Spleen (tissue), 11 donors: ENCODE data around the gene CMKLR1. TPM values are rescaled to one million over a fixed set of nuclear protein-coding genes. Genes with fewer than 3 reads are reported as not detected.

Experiments
- DNase-seq: peaks from one replicate; pipeline ENCODE4 v3.0.0-alpha.2; 2020
- H3K27ac ChIP-seq, 8 donors: fragments of 200-600 bp; sonication (generic) in 7 of 8; 1 replicate in 4 of 8; 2 replicates in 4 of 8; pipeline versions ENCODE4 v1.5.0 to v1.8.0; 2016 to 2021; ENCODE audit warnings: inconsistent platforms in 4 of 8, mild to moderate bottlenecking in 4 of 8, moderate library complexity in 1 of 8
- H3K27me3 ChIP-seq, 7 donors: fragments of 200-600 bp; sonication (generic) in 6 of 7; replicated peaks in 1 of 7; 1 replicate in 4 of 7; 2 replicates in 3 of 7; pipeline versions ENCODE4 v1.5.0 to v1.8.0; 2016 to 2021; ENCODE audit warnings: inconsistent platforms in 3 of 7, mild to moderate bottlenecking in 1 of 7
- H3K36me3 ChIP-seq, 6 donors: fragments of 200-600 bp; sonication (generic) in 5 of 6; 1 replicate in 4 of 6; 2 replicates in 2 of 6; pipeline versions ENCODE4 v1.5.0 to v1.8.0; 2016 to 2021; ENCODE audit warnings: inconsistent platforms in 2 of 6
- H3K4me1 ChIP-seq, 6 donors: fragments of 200-600 bp; sonication (generic) in 5 of 6; 1 replicate in 3 of 6; 2 replicates in 3 of 6; pipeline versions ENCODE4 v1.5.0 to v1.8.0; 2016 to 2021; ENCODE audit warnings: inconsistent platforms in 3 of 6
- H3K4me3 ChIP-seq, 8 donors: fragments of 200-600 bp; sonication (generic) in 7 of 8; 1 replicate in 4 of 8; 2 replicates in 4 of 8; pipeline versions ENCODE4 v1.5.0 to v1.8.0; 2016 to 2021; ENCODE audit warnings: inconsistent platforms in 4 of 8, mild to moderate bottlenecking in 4 of 8, moderate library complexity in 2 of 8
- H3K9me3 ChIP-seq, 8 donors: fragments of 200-600 bp; sonication (generic) in 7 of 8; 1 replicate in 4 of 8; 2 replicates in 4 of 8; pipeline versions ENCODE4 v1.5.0 to v1.8.0; 2016 to 2021; ENCODE audit warnings: inconsistent platforms in 4 of 8
- POLR2A ChIP-seq, 3 donors: fragments of 450-650 bp; IDR thresholded peaks; one replicate each; pipeline ENCODE4 v1.5.1; 2017; ENCODE audit warnings: antibody characterized with exemption in 3 of 3, mild to moderate bottlenecking in 1 of 3
- POLR2AphosphoS5 ChIP-seq, 3 donors: sonication (generic); formaldehyde crosslinking; IDR thresholded peaks; one replicate each; pipeline ENCODE4 v1.5.1; 2017; ENCODE audit warnings: antibody characterized with exemption in 3 of 3
- WGBS, 5 donors: extraction: QIAGEN DNeasy Blood & Tissue Kit in 3 of 5; methylation state at CpG; one replicate each; pipeline versions ENCODE4 v1.1.5 to v1.1.7; 2013 to 2018; 5-methylcytosine and 5-hydroxymethylcytosine counted together
- intact Hi-C: fragments of 100-400 bp; cut with DNase I; formaldehyde crosslinking; loops from one replicate; pipeline ENCODE4 v1.15.0; 2023; ENCODE audit warnings: low total_unique reads
- polyA plus RNA-seq, 3 donors: library from polyadenylated mRNA; stranded (reverse); fragments of 200-250 nt; gene quantifications; one replicate each; pipeline ENCODE4 v1.2.1, GENCODE V29; 2013
- total RNA-seq, 7 donors: library from RNA; depleted of rRNA in 3 of 7; stranded (reverse); fragments of >200 nt in 3 of 7; fragmentation: NEBNext Ultra II Directional in 4 of 7; extraction: Animal tissue kit (Norgen Biotek cat#: 25700) in 4 of 7; gene quantifications; one replicate each; pipeline versions ENCODE4 v1.1.0 to v1.2.1, GENCODE V29; 2016 to 2021
- TF ChIP-seq, protein P1 (sequence below), 11 experiments: fragments of 200-600 bp in 7 of 11; fragments of 450-650 bp in 4 of 11; sonication (generic) in 4 of 11; IDR thresholded peaks in 8 of 11; conservative IDR thresholded peaks in 3 of 11; 1 replicate in 7 of 11; 2 replicates in 4 of 11; pipeline versions ENCODE4 v1.4.0 to v1.8.0; 2016 to 2021; ENCODE audit warnings: antibody characterized with exemption in 11 of 11, inconsistent platforms in 4 of 11, mild to moderate bottlenecking in 1 of 11
- donor health status: healthy with polysubstance abuse.
- donor health status: DM: no; HTN: no; CAD: no; lungs with moderate emphysema.
- donor health status: DM: no; HTN: no; CAD: no.
- donor health status: Bipolar disorder and iron deficiency.
- donor health status: healthy.
- donor health status: DM: no; HTN: no; CAD: no.
- donor health status: DM: yes; HTN: yes; CAD: no.

The CMKLR1 gene
- total and polyA plus RNA-seq, 10 donors = 6.3 to 118 (median 75.4) TPM

DNA sequence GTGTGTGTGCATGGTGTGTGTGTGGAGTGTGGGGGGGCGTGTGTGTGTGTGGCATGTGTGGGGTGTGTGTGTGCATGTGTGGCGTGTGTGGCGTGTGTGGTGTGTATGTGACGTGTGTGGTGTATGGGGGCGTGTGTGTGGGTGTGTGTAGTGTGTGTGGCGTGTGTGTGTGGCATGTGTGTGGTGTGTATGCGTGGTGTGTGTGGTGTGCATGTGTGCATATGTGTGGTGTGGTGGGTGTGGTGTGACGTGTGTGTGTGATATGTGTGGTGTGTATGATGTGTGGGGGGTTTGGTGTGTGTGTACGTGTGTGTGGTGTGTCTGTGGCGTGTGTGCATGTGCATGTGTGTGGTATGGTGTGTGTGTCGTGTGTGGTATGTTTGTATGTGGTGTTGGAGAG, 24.1 kb upstream of the CMKLR1 start:
- TF ChIP-seq, protein P1, sequence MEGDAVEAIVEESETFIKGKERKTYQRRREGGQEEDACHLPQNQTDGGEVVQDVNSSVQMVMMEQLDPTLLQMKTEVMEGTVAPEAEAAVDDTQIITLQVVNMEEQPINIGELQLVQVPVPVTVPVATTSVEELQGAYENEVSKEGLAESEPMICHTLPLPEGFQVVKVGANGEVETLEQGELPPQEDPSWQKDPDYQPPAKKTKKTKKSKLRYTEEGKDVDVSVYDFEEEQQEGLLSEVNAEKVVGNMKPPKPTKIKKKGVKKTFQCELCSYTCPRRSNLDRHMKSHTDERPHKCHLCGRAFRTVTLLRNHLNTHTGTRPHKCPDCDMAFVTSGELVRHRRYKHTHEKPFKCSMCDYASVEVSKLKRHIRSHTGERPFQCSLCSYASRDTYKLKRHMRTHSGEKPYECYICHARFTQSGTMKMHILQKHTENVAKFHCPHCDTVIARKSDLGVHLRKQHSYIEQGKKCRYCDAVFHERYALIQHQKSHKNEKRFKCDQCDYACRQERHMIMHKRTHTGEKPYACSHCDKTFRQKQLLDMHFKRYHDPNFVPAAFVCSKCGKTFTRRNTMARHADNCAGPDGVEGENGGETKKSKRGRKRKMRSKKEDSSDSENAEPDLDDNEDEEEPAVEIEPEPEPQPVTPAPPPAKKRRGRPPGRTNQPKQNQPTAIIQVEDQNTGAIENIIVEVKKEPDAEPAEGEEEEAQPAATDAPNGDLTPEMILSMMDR (IDR thresholded peaks at IDR 0.05 in 8 of 11, conservative IDR thresholded peaks at IDR 0.05 in 3 of 11) = no peak
- TF ChIP-seq POLR2AphosphoS5 (IDR thresholded peaks at IDR 0.05) = no peak
- DNase-seq = no peak
- Histone ChIP-seq H3K27ac (no peak overlapping the region), H3K4me3 (no peak overlapping the region), H3K9me3 (no peaks in the 10 kb centered on the region), H3K27me3 (peaks cover 0 to 15% (median 0%) of the 10 kb centered on the region in 7 donors), H3K4me1 (no peaks in the 10 kb centered on the region), H3K36me3 (no peaks in the 10 kb centered on the region)
- intact Hi-C loops = no loop called here
- WGBS, 5 donors = 66 to 92% (median 91%) methylated on average over 11 of the region's 11 CpGs

GRCh38 chr12:108361606-108362005, 22.5 kb upstream of the CMKLR1 start:
- WGBS, 5 donors = 58 to 78% (median 66%) methylated on average over 3 of the region's 3 CpGs

GRCh38 chr12:108360487-108360886, 21.4 kb upstream of the CMKLR1 start:
- no peak for DNase-seq
- Histone ChIP-seq H3K36me3 (no peaks in the 10 kb centered on the region), H3K27ac (no peak overlapping the region), H3K27me3 (peaks cover 0 to 27% (median 0%) of the 10 kb centered on the region in 7 donors), H3K9me3 (no peaks in the 10 kb centered on the region), H3K4me1 (no peaks in the 10 kb centered on the region), H3K4me3 (no peak overlapping the region)
- intact Hi-C loops = no loop called here
- TF ChIP-seq POLR2A (IDR thresholded peaks at IDR 0.05) (no peak), POLR2AphosphoS5 (IDR thresholded peaks at IDR 0.05) (no peak)
- TF ChIP-seq, protein P1 (IDR thresholded peaks at IDR 0.05 in 8 of 11, conservative IDR thresholded peaks at IDR 0.05 in 3 of 11) = no peak

More at GRCh38 chr12:108361606-108362005, 22.5 kb upstream of the CMKLR1 start:
- no peak overlapping the region for H3K27ac ChIP-seq
- no peaks in the 10 kb centered on the region for H3K9me3 ChIP-seq
- intact Hi-C loops = no loop called here
- H3K4me1 ChIP-seq = no peaks in the 10 kb centered on the region
- H3K4me3 ChIP-seq = no peak overlapping the region
- H3K36me3 ChIP-seq = no peaks in the 10 kb centered on the region
- peaks cover 0 to 25% (median 0%) of the 10 kb centered on the region in 7 donors for H3K27me3 ChIP-seq
- TF ChIP-seq POLR2AphosphoS5 (IDR thresholded peaks at IDR 0.05) = no peak
- TF ChIP-seq POLR2A (IDR thresholded peaks at IDR 0.05) = no peak
- TF ChIP-seq, protein P1 (IDR thresholded peaks at IDR 0.05 in 8 of 11, conservative IDR thresholded peaks at IDR 0.05 in 3 of 11) = no peak
- no peak for DNase-seq

- intact Hi-C loops = no loop called here
- Histone ChIP-seq H3K4me3 (no peak overlapping the region), H3K27me3 (peaks cover 0 to 31% (median 0%) of the 10 kb centered on the region in 7 donors), H3K36me3 (no peaks in the 10 kb centered on the region), H3K9me3 (no peaks in the 10 kb centered on the region), H3K27ac (no peak overlapping the region), H3K4me1 (no peaks in the 10 kb centered on the region)
- TF ChIP-seq, protein P1 (IDR thresholded peaks at IDR 0.05 in 8 of 11, conservative IDR thresholded peaks at IDR 0.05 in 3 of 11) = no peak
- TF ChIP-seq POLR2A (IDR thresholded peaks at IDR 0.05) = no peak
- TF ChIP-seq POLR2AphosphoS5 (IDR thresholded peaks at IDR 0.05) = no peak
- no peak for DNase-seq
Observed at GRCh38 chr12:108360057-108360456, 20.9 kb upstream of the CMKLR1 start.
